GM15510 (cell line): ENCODE results near the gene PEX5L.

ENCODE experiments used
- POLR2A ChIP-seq: IDR thresholded peaks from 3 replicates; pipeline ENCODE4 v1.6.1; 2011; ENCODE audit warnings: borderline replicate concordance; ENCODE audit not compliant: insufficient read length; ENCODE audit errors: extremely low read depth

Gene PEX5L

DNA sequence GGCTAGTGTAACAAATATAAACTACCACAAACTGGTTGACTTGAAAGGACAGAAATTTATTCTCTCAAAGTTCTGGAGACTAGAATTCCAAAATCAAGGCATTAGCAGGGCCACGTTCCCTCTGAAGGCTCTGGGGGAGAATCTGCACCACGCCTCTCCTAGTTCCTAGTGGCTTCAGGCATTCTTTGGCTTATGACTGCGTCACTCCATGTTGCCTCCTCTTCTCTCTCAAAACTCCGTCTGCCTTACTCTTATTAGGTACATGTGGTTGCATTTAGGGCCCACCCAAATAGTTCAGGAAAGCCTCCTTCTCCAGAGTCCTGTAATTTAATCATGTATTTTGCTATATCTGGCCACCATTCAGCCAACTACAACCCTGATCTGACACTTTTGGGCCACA is 174.8 kb downstream of the PEX5L start:
- TF ChIP-seq POLR2A: no peak

DNA sequence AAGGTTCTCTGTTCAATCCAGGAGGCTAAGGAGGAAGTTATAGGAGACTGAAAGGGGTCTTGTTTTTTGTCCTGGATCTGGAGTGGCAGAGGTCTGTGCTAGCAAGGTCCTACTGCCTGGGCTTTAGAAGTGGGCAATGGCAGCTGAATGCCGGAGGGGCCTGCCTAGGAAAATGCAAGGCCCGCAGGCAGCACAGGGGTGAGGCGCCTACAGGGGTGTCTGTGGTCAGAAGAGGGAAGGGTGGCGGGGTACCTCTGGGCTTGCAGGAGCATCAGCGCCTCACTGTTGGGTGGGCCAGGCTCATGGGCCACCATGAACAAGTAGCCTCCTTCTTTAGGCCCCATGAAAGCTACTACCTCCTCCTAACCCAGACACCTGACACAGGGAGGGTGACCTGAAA is 175.4 kb downstream of the PEX5L start:
- no peak for TF ChIP-seq POLR2A

DNA sequence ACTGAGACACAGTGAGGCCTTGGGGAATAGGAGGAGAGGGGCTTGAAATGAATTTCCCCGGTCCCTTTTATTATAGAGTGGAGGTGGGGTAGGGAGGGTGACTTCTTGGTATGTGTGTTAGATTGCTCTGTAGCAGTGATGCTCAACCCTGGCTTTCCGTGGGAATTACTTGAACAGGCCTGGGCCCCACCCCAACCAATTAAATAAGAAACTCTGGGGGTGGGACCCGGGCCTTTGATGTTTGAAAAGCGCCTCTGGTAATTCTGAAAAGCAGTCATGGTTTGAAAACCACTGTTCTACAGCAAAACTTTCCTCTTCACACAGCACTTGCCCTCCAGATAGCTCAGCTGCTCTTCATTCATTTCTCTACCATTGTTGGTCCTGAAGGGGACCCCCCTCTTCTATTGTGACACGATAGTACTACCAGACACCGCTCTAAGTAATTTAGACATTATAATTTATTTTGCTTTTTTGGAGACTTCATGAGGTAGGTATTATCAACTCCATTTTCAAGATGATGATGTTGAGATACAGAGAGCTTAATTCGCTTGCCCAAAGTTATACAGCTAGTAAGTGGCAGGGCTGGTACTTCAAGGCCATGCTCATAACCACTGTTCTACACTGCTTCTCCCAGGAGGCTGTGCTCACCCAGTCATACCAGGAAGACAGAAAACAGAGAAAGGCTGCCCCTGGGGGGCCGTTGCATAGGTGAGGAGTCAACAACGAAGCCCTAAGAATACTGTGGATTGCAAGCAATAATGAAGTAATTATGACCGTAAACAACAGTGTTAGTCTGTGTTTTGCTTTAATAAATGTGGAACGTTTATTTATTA is 176.2 kb downstream of the PEX5L start:
- no peak for TF ChIP-seq POLR2A

DNA sequence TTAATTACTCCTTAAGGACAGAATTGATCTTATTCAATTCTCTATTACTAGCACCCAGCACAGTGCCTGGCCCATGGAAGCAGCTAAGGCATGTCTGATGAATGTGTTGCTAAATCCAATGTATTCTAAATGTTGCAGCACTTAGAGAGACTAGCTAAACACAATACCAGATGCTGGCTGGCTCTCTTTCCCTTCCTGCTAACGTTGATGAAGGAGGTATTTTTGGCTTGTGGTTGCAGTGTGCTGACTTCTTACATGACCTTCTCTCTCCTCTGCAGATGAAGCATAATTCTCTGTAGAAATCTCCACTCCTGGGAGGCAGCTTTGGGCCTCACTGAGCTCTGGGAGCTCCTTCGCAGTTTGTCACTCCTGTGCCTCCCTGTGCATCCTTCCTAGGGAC is 183.6 kb downstream of the PEX5L start:
- no peak for TF ChIP-seq POLR2A

DNA sequence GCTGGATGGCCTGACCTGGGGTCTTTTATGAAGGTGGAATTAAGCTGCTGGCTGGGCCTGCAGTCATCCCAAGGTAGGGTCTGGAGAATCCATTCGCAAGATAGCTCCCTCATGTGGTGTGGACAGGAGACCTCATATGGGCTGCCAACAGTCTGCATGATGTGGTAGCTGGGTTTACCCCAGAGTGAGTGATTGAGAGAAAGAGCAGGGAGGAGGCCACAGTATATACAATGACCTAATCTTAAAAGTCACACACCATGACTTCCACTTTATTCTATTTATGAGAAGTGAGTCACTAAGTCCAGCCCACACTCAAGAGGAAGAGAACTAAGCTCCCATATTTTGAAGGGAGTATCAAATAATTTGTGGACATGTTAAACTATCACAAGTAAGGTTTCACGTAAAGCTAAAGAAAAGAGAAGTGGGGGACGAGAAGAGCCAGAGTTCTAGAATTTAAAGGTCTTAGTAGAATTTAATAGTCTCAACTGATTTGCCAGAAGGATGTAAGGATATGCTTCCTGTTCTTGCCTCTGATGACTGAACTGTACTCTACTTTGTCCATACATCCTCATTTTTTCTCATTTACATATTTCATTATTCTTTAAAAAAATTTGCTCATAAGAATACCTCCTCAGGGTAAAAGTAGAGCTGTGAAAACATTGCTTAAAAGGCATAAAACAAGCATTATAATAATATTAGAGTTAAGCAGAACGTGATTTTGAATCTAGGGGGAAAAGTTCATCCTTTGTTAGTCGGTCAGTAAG is 184.4 kb downstream of the PEX5L start:
- TF ChIP-seq POLR2A: no peak

DNA sequence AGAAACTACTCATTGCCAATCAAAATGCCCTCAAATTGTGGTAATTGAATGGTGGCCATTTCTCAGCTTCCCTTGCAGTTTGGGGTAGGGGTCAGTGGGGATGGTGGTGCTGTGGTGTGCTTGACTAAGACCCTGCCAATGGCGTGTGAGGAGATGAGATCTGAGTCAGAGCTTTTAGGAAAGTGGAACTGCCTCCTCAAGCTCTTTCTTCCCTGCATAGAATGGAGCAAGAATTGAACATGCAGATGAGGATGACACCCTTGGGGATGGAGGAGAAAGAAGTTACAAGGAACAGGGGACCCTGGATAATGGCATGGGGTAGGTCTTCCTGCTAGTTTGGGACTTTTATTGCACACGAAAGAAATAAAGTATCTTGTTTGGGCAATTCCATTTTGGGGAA is 188.0 kb downstream of the PEX5L start:
- TF ChIP-seq POLR2A: no peak

DNA sequence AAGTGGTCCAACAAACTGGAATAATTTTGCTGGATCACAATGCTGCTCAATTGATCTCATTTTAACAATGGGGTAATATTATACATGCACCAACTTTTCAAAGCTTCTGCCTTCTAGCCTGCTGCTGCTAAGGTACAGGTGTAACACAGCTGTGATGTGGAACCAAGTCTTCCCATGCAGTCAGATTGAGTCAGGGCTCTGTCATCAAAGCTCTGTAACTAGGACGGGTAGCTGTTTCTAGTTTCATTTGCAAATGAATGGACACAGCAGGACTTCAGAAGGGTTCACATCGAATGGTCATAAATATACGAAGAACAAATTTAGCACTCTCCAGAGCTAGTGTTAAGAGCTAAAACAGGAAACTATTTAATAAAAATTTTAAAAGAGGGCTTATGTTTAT is 194.7 kb downstream of the PEX5L start:
- TF ChIP-seq POLR2A: no peak

DNA sequence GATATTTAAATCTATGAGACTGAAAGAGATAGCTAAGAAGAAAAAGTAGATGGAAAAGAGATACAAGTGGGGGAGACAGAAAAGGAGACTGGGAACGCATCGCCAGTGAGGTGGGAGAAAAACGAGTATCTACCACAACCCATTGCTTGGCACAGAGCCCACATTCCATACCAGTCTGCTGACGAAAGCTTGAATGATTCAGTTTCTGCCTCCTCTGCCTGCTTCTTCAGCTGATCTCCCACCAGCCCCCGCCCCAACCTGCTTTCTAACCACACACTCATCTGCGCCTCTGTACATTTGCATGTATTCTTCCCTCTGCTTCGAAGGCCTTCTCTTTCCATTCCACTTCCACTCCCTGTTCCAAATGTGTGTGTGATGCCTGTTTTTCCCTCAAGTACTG is 195.8 kb downstream of the PEX5L start:
- no peak for TF ChIP-seq POLR2A

DNA sequence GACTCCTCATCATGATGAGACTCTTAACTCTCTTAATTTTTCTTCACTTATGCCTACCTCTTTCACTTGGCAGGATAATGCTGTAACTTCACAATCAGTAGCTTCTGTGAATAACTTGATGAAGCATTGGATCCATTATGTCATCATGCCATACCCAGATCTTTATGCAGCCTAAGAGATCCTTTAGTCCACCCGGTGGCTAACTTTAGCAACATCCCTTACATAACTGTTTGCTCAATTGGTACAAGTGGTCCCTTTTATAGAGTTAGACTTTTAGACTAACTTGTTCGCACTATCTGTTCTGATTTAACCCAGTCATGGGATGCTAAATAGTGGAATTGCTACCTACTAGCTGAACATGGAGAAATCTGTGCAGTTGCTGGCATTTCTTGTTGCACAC is 199.4 kb downstream of the PEX5L start:
- no peak for TF ChIP-seq POLR2A

DNA sequence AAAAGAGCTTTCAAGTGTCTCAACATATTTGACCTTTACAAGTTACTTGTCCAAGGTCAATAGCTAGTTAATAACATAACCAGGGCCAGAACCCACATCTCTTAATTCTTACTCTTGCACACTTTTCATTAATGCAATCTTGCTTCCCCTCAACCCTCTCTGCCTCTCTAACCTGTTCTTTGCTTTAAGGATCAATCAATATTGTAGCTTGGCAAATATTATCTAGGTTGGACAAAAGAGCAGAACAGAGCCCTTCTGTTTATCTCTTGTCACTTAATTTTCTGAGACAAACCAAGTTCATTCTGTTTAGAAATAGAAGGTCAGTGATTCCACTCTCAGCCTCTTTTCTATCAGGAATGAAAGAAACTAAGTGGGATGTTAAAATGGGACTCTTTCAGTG is 203.4 kb downstream of the PEX5L start:
- no peak for TF ChIP-seq POLR2A

DNA sequence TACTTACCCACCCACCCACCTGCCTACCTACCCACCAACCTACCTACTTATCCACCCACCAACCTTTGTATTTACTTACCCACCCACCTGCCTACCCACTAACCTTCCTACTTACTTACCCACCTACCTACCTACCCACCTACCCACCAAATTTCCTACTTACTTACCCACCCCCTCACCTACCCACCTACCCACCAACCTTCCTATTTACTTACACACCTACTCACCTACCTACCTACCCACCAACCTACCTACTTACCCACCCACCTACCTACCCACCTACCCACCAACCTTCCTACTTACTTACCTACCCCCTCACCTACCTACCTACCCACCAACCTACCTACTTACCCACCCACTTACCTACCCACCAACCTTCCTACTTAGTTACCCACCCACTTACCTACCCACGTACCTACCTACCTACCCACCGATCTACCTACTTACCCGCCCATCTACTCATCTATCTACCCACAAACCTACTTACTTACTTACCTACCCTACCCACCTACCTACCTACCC is 204.3 kb downstream of the PEX5L start:
- no peak for TF ChIP-seq POLR2A

DNA sequence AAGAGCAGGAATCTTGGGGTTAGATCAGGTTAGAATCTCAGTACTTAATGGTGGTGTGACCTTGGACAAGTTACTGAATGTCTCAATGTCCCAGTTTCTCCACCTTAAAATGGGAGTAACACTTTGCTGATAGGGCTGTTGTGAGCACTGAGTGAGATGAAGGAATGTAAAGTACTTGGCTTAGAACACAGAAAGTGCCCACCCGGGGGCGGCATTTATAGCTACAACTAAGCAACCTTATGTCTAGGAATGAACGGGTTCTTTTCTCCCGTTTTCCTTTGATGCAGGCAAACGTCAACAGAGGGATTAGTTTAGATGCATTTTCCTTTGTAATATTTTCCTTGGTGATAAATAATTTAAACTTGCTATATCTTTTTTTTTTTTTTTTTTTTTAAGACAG is 207.3 kb downstream of the PEX5L start:
- TF ChIP-seq POLR2A: no peak

DNA sequence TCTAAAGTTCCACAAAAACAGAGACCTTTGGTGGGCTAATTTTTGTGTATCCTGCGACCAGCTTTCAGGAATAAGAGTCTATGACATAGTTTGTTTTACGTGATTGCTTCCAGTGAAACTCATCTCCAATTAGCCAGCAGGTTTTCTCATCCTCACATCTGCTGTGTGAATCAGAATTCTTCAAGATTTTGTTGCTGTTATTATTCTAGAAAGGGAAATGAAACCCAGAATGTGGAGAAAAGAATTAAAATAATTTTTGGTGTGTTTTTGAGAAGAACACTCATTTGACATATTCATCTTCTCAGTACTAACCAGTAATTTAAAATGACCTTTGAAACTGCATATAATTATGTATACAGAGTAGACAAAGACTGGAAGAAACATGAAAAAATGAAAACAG is 208.0 kb downstream of the PEX5L start:
- no peak for TF ChIP-seq POLR2A

DNA sequence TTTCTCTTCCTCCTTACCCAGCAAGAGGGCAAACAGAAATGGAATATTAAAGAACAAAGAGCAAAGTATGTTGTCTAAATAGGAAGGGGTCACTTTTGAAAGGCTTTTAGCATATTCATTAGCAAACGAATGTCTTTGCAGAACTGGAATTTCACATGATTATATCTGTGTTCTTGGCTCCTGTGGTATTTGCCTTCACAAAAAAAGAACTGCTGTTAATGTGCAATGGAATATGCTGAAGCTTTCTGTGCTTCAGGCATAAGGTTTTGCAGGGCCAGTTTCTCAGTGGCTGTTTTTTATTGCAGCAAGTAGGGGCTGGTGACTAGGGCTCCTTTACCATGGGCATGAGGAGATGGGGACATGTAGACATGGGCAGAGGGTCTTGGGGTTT is 210.5 kb downstream of the PEX5L start:
- no peak for TF ChIP-seq POLR2A

DNA sequence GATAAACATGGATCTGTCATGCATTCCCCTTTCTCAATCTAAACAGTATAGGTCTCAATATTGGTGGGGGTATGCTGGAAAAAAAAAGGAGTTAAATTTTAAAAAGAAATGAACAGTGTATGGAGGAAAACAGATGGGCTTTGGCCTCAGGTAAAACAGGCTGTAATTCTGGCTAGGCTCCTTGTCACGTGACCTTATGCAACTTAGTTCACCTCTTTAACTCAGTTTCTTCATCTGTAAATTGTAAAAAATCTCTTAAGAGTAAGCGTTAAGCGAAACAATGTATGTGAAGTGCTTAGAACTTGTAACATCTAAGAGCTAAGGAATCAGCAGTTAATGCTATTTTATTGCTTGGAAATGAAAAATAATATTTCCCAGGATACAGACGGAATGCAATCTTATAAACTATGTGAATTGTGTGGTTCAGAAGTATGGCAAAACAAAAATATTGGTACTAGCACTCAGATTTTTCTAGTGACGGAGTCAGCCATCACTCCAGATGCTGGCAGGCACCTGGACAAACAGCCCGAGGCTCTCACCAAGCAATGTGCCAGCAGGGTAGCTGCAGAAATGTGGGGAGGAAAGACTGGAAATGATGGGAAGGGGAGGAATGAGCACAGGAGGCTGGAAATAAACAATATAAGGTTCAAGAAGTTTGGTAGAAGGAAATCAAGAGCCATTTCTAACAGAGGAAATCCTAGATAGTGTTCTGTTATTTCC is 211.1 kb downstream of the PEX5L start:
- TF ChIP-seq POLR2A: no peak
